ENCODE data around the gene PGAP6. TPM values are rescaled to one million over a fixed set of nuclear protein-coding genes. Genes with fewer than 3 reads are reported as not detected.
A peak's percentile ranks its signal among the peaks of the same experiment; 100 is the strongest.

PGAP6 gene
- total and polyA plus RNA-seq, 2 of the 13 experiments (the other 11 are each of a cell fraction or from before 2014, with no cell fraction given), result 52.7 to 136 TPM

DNA sequence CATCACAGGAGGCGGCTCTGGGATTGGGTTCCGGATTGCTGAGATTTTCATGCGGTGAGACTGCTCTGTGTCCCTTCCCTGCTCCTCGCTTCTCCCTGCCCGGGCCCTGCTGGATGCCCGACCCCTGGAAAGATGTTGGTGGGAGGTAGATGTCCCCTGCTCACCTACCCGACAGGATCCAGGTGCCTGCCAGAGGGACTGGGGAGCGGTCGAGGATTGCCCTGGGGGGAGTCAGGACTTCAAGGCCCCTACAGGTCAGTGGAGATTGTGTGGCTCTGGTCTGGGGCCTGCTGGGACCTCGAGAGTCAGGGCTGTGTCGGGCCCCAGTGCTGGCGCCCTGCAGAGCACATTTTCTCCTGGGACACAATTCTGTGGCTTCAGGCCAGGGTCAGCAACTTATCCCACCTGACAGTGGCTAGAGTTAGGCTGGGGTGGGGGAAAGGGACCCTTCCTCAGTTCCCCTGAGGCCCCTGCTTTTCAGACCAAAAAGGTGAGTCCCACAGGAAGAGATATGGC, 23.3 kb upstream of the PGAP6 start (continued):
- TF ChIP-seq REST (IDR thresholded peaks at IDR 0.05; ENCODE audit: borderline replicate concordance in 1 of 2, low read depth in 1 of 2, low read length in 2 of 2) (no peak), MAZ (IDR thresholded peaks at IDR 0.05; ENCODE audit: borderline replicate concordance, low read depth, low read length) (no peak), MAZ (CRISPR knock-in tag; IDR thresholded peaks at IDR 0.05; ENCODE audit: low read depth) (no peak), THAP8 (CRISPR knock-in tag; IDR thresholded peaks at IDR 0.05; ENCODE audit: borderline replicate concordance) (no peak), ZNF501 (CRISPR knock-in tag; IDR thresholded peaks at IDR 0.05) (peak; percentile 66; the same call in 1 of the 2 replicates), ZNF598 (CRISPR knock-in tag; IDR thresholded peaks at IDR 0.05; ENCODE audit: borderline replicate concordance) (peak; percentile 41; the same call in 1 of the 2 replicates), ZBTB1 (CRISPR knock-in tag; IDR thresholded peaks at IDR 0.05; ENCODE audit: borderline replicate concordance) (no peak), PRDM15 (CRISPR knock-in tag; IDR thresholded peaks at IDR 0.05) (no peak), KLF13 (CRISPR knock-in tag; IDR thresholded peaks at IDR 0.05) (no peak), DNMT3B (CRISPR knock-in tag; conservative IDR thresholded peaks at IDR 0.05) (0 out of 2 replicates have a peak, but pooled peaks have one; percentile 43), IRX3 (CRISPR knock-in tag; IDR thresholded peaks at IDR 0.05; ENCODE audit: borderline replicate concordance, low read depth) (no peak), TEAD2 (CRISPR knock-in tag; IDR thresholded peaks at IDR 0.05) (no peak), ZBTB44 (CRISPR knock-in tag; IDR thresholded peaks at IDR 0.05) (no peak), NFATC3 (CRISPR knock-in tag; IDR thresholded peaks at IDR 0.05) (no peak), GTF2F1 (IDR thresholded peaks at IDR 0.05; ENCODE audit: low read length) (no peak), SP1 (IDR thresholded peaks at IDR 0.05) (no peak), SP1 (CRISPR knock-in tag; IDR thresholded peaks at IDR 0.05) (no peak)
- TF ChIP-seq, protein P1, sequence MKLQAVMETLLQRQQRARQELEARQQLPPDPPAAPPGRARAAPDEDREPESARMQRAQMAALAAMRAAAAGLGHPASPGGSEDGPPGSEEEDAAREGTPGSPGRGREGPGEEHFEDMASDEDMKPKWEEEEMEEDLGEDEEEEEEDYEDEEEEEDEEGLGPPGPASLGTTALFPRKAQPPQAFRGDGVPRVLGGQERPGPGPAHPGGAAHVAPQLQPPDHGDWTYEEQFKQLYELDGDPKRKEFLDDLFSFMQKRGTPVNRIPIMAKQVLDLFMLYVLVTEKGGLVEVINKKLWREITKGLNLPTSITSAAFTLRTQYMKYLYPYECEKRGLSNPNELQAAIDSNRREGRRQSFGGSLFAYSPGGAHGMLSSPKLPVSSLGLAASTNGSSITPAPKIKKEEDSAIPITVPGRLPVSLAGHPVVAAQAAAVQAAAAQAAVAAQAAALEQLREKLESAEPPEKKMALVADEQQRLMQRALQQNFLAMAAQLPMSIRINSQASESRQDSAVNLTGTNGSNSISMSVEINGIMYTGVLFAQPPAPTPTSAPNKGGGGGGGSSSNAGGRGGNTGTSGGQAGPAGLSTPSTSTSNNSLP (IDR thresholded peaks at IDR 0.05; ENCODE audit: low read depth, low read length), result no peak
